Epidermal melanocyte (primary cell): ENCODE measurements around the gene PMS2.
"Not testable (repeated sequence)": the region's sequence is repeated elsewhere in the genome, so short reads cannot be mapped to it uniquely, and the experiment has no call there.

Experiments used
- DNase-seq: peaks from one replicate; pipeline ENCODE4 v3.0.0; 2011; ENCODE audit warnings: low spot score; ENCODE audit not compliant: insufficient read length

The PMS2 gene

DNA sequence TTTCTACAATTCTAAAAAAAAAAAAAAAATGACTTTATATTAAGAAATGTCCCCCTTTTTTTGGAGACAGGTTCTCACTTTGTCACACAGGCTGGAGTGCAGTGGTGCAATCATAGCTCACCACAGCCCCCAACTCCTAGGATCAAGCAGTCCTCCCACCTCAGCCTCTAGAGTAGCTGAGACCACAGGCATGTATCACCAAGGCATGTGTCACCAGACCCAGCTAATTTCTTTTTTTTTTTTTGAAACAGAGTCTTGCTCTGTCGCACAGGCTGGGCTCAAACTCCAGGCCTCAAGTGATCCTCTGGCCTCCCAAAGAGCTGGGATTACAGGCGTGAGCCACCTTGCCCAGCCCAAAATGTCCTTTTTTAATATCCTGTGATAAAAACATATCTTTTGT, 84.7 kb downstream of the PMS2 start:
- not testable (repeated sequence) for DNase-seq
